Frontal cortex (tissue), 4 donors: ENCODE data around the gene CUL4A. TPM values are rescaled to one million over a fixed set of nuclear protein-coding genes. Genes with fewer than 3 reads are reported as not detected.
A peak's percentile ranks its signal among the peaks of the same experiment; 100 is the strongest.

Experiments used
- DNase-seq, 2 donors: peaks; one replicate each; pipeline ENCODE4 v3.0.0; 2012; ENCODE audit warnings: low spot score in 2 of 2
- FAIRE-seq: peaks from 2 replicates; lab custom pipeline; 2012; peaks lifted over from hg19 to GRCh38; lab: Jason Lieb, UNC
- total RNA-seq: library from RNA; depleted of rRNA; stranded (reverse); fragments of >200 nt; gene quantifications from one replicate; pipeline ENCODE4 v1.2.3, GENCODE V29; 2014
- donor health status: control.
- donor health status: control.
- donor health status: control.

The CUL4A gene
- total RNA-seq, 1 donor from 2014 or later, result 61.6 TPM

DNA sequence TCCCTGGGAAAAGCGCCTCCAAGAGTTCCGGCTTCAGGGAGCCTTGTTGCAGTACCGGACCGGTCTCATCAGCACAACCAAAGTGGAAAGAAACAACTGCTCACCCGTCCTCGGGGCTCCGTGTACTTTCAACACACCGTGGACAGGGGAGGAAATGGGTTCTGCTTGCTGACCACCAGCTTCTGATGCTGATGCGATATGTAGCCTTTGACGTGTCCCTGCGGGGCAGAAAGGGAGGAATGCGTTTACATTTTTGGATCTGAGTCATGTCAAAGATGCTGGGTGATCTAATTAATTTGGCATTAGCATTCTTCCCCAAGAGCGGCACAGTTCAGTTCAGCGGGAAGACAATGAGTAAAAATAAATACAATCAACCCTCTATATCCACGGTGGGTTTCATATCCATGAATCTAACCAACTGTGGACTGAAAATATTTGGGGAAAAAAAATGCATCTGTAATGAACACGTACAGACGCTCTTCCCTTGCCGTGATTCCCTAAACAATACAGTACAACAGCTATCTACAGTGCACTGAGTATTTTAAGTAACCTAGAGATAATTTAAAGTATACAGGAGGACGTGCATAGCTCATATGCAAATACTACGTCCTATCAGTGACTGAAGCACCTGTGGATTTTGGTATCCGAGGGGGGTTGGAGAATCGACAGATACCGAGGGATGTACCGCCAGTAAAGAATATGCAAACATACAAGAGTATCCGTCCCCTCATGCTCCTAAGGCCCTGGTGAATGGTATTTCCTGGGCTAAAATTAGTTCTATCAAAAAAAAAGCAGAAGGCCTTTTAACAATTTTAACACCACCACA is 31.1 kb upstream of the CUL4A start:
- FAIRE-seq (no peak), DNase-seq (no peak)

DNA sequence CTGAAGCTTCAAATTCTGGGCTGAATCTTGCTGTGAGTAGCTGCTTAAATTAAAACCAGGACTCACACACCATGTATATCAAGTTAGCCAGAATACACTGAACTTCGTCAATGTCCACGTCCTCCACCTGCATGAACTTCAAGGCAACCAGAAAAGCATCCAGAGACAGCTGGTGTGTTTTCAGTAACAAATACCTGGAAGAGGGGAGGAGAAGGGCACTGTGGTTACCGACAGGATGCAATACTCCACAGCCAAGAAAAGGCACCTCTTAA is 30.6 kb upstream of the CUL4A start:
- DNase-seq, result no peak
- FAIRE-seq, result no peak

- peak in 1 of 2 donors; percentile 56 for DNase-seq
- FAIRE-seq, result no peak
Measured at GRCh38 chr13:113179374-113180230, 29.8 kb upstream of the CUL4A start.

GRCh38 chr13:113182046-113182445 is 27.4 kb upstream of the CUL4A start:
- DNase-seq (no peak), FAIRE-seq (no peak)

- FAIRE-seq, result no peak
- DNase-seq, result no peak
Measured at GRCh38 chr13:113183450-113184129, 25.8 kb upstream of the CUL4A start.

GRCh38 chr13:113184568-113185440 is 24.6 kb upstream of the CUL4A start:
- DNase-seq (no peak), FAIRE-seq (no peak)

GRCh38 chr13:113186061-113186900 is 23.1 kb upstream of the CUL4A start:
- FAIRE-seq (no peak), DNase-seq (no peak)

DNA sequence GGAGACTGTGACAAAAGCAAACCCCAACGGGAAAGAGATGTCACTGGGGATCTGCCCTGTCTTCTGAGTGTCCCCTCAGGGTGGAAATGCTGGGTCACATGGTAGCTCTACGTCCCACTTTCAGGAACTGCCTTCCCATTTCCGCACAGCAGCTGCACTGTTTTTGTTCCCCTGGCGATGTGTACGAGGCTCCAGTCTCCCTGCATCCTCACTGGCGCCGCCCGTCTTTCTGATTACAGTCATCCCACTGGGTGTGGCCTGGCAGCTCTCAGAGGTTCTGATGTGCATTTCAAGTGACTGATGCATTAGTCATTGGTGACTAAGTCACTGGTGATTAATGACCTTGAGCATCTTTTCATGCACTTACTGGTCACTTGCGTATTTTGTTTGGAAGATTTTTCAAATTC is 22.1 kb upstream of the CUL4A start:
- no peak for FAIRE-seq
- no peak for DNase-seq

- no peak for DNase-seq
- no peak for FAIRE-seq
Measured at GRCh38 chr13:113187883-113188665, 21.3 kb upstream of the CUL4A start.

GRCh38 chr13:113190181-113190580 is 19.2 kb upstream of the CUL4A start:
- no peak for DNase-seq
- FAIRE-seq, result no peak

- FAIRE-seq (no peak), DNase-seq (no peak)
Measured at GRCh38 chr13:113192279-113192678, 17.1 kb upstream of the CUL4A start.

GRCh38 chr13:113192902-113193301 is 16.5 kb upstream of the CUL4A start:
- DNase-seq, result no peak
- FAIRE-seq, result no peak

DNA sequence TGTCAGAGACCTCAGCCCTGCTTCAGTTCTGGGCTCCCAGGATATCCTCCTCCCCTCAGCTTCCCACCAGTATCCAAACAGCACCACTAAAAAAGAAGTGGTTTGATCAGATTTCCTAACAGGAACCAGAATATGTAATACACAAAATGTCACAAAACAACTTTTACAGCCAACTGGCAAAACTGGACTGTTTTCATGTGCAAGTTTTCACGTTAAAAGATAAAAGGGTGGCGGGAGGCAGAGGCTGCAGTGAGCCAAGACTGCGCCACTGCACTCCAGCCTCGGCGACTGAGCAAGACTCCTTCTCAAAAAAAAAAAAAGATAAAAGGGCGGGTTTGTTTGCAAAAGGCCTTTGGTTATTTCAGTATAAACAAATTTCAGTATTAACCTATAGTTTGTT is 14.1 kb upstream of the CUL4A start:
- FAIRE-seq, result no peak
- DNase-seq, result no peak

DNA sequence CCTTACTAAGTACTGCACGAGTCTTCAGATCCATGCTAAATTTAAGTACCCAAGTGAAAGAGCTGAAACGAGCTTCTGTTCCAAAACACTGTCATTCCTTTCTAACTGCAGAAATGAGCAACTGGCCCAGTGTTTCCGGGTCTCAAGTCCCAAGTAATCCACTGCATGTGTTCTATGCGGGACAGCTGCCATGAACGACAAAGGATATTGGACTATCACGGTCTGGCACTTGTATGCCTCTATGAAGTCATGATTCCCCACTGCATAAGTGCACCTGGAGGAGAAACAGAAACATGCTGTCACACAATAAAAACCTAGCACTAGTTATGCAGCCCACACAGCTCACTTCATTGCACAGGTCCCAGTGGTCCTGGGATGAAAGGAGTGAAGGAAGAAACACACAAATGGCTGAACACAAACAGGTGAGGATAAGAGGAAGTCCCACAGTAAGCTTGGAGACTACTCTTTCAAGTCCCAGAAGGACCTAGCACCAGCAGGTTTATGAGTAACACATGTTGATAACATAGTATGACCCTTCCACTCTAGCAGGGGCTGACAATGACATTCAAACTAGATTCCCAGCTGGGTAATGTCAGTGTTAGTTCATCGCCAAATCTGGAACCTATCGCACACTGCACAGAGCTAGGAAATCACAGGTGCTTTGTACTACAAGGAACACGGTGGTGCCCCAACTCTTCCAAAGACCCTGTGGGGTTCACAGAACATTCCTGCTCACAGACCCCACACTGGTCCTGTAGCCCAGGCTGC is 12.3 kb upstream of the CUL4A start:
- FAIRE-seq (no peak), DNase-seq (no peak)

DNA sequence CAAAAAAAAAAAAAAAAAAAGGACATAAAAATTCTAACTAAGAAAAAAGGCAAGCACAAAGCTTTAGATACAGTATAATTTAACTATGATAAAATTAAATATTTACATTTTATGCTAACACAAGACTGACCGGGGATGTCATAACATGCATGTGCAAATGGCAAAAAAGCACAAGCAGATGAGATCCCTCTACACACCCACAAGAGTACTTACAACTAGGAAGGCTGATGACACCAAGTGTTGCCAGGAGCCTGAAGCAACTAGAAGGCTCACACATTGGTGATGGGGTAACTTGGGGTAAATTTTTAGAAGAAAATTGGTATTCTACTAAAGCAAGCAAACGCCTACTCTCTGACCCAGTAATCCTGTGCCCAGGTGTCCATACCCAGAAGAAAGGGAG is 7.6 kb upstream of the CUL4A start:
- FAIRE-seq (no peak), DNase-seq (no peak)

DNA sequence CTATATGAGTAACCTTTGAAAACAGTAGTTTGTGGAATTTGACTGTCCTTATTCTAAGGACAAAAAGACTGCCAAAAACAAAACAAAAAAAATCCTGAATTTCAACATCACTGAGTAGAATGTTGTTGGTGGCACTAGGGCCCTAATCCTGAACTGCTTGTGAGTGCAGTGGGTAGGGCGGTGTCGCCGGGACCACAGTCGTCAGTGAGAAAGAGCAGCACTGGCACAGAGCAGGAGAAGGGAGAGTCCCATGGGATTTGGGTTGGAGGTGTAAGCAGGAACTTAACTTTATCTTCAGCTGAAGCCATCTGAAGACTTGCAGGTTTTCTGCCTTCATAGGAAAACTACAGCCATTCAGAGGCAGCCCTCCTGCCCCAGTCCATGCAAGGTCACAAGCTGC is 6.5 kb upstream of the CUL4A start:
- DNase-seq, result no peak
- no peak for FAIRE-seq

GRCh38 chr13:113203507-113204377 is 5.7 kb upstream of the CUL4A start:
- FAIRE-seq (no peak), DNase-seq (no peak)
